Measurements from ENCODE around the gene BEST1. TPM values are rescaled to one million over a fixed set of nuclear protein-coding genes. Genes with fewer than 3 reads are reported as not detected.

The BEST1 gene
- total RNA-seq, 1 donor from 2014 or later = 31.3 TPM

- peak; percentile 86 for ATAC-seq
- intact Hi-C loops (cut with DNase I) = no loop called here
- DNase-seq (ENCODE audit: low spot score) = peak; percentile 98
Measured at GRCh38 chr11:61971248-61972111, 21.3 kb downstream of the BEST1 start.

- intact Hi-C loops (cut with DNase I) = no loop called here
- DNase-seq (ENCODE audit: low spot score) (peak; percentile 66), ATAC-seq (no peak)
Measured at GRCh38 chr11:61972112-61972671, 22.0 kb downstream of the BEST1 start.

GRCh38 chr11:61972672-61973475 lies 22.7 kb downstream of the BEST1 start:
- intact Hi-C loops (cut with DNase I) = no loop called here
- DNase-seq (ENCODE audit: low spot score) = no peak

GRCh38 chr11:61973476-61974162 lies 23.5 kb downstream of the BEST1 start:
- intact Hi-C loops (cut with DNase I) = no loop called here
- ATAC-seq = no peak
- DNase-seq (ENCODE audit: low spot score) = no peak

More at GRCh38 chr11:61972672-61973475, 22.7 kb downstream of the BEST1 start:
- peak; percentile 54 for ATAC-seq

GRCh38 chr11:61974766-61975631 lies 24.8 kb downstream of the BEST1 start:
- ATAC-seq (no peak), DNase-seq (ENCODE audit: low spot score) (no peak)
- intact Hi-C loops (cut with DNase I) = no loop called here

GRCh38 chr11:61975638-61976419 lies 25.7 kb downstream of the BEST1 start:
- ATAC-seq = no peak
- DNase-seq (ENCODE audit: low spot score) = no peak
- intact Hi-C loops (cut with DNase I) = no loop called here

GRCh38 chr11:61976420-61976800 lies 26.3 kb downstream of the BEST1 start:
- intact Hi-C loops (cut with DNase I) = no loop called here
- DNase-seq (ENCODE audit: low spot score) = no peak
- ATAC-seq = no peak

- ATAC-seq = no peak
- intact Hi-C loops (cut with DNase I) = no loop called here
- DNase-seq (ENCODE audit: low spot score) = no peak
Measured at GRCh38 chr11:61976813-61977475, 26.8 kb downstream of the BEST1 start.

- intact Hi-C loops (cut with DNase I) = no loop called here
- peak; percentile 28 for ATAC-seq
- no peak for DNase-seq (ENCODE audit: low spot score)
Measured at GRCh38 chr11:61978703-61979661, 28.8 kb downstream of the BEST1 start.

GRCh38 chr11:61980783-61981541 lies 30.8 kb downstream of the BEST1 start:
- no peak for DNase-seq (ENCODE audit: low spot score)
- ATAC-seq = no peak
- intact Hi-C loops (cut with DNase I) = no loop called here

GRCh38 chr11:61983419-61983818 lies 33.3 kb downstream of the BEST1 start:
- DNase-seq (ENCODE audit: low spot score) (no peak), ATAC-seq (no peak)
- intact Hi-C loops (cut with DNase I) = no loop called here

GRCh38 chr11:61985869-61986268 lies 35.7 kb downstream of the BEST1 start:
- DNase-seq (ENCODE audit: low spot score) (no peak), ATAC-seq (no peak)
- intact Hi-C loops (cut with DNase I) = no loop called here

- intact Hi-C loops (cut with DNase I) = no loop called here
- ATAC-seq (no peak), DNase-seq (ENCODE audit: low spot score) (no peak)
Measured at GRCh38 chr11:61994981-61995380, 44.8 kb downstream of the BEST1 start.

GRCh38 chr11:61996933-61997332 lies 46.8 kb downstream of the BEST1 start:
- ATAC-seq = no peak
- intact Hi-C loops (cut with DNase I) = no loop called here
- no peak for DNase-seq (ENCODE audit: low spot score)
